Uterus (tissue), 4 donors: Measurements from ENCODE around the gene VPS72. TPM values are rescaled to one million over a fixed set of nuclear protein-coding genes. Genes with fewer than 3 reads are reported as not detected.
A peak's percentile ranks its signal among the peaks of the same experiment; 100 is the strongest.

Experiments used
- DNase-seq, 2 donors: peaks; one replicate each; pipeline ENCODE4 v3.0.0-alpha.2; 2019 to 2020
- H3K27ac ChIP-seq, 2 donors: fragments of 200-600 bp; sonication (generic); 1 replicate in 1 of 2; 2 replicates in 1 of 2; pipeline ENCODE4 v1.5.1; 2016 to 2018
- H3K27me3 ChIP-seq, 2 donors: fragments of 200-600 bp; sonication (generic); one replicate each; pipeline ENCODE4 v1.5.1; 2018 to 2019; ENCODE audit warnings: control low read depth in 1 of 2
- H3K36me3 ChIP-seq, 2 donors: fragments of 200-600 bp; sonication (generic); one replicate each; pipeline ENCODE4 v1.5.1; 2019; ENCODE audit warnings: control low read depth in 1 of 2
- H3K4me1 ChIP-seq, 2 donors: fragments of 200-600 bp; sonication (generic); one replicate each; pipeline ENCODE4 v1.5.1; 2018 to 2019; ENCODE audit warnings: control low read depth in 1 of 2
- H3K4me3 ChIP-seq, 2 donors: fragments of 200-600 bp; sonication (generic); 1 replicate in 1 of 2; 2 replicates in 1 of 2; pipeline ENCODE4 v1.5.1; 2018 to 2019; ENCODE audit warnings: mild to moderate bottlenecking in 1 of 2
- H3K9me3 ChIP-seq, 2 donors: fragments of 200-600 bp; sonication (generic); one replicate each; pipeline ENCODE4 v1.5.1; 2019; ENCODE audit warnings: control low read depth in 1 of 2
- POLR2A ChIP-seq, 2 donors: fragments of 450-650 bp; IDR thresholded peaks; one replicate each; pipeline ENCODE4 v1.6.1; 2016; ENCODE audit warnings: antibody characterized with exemption in 2 of 2, mild to moderate bottlenecking in 1 of 2, moderate library complexity in 1 of 2
- intact Hi-C: fragments of 100-400 bp; cut with DNase I; formaldehyde crosslinking; loops from one replicate; pipeline ENCODE4 v1.15.1; 2023; ENCODE audit warnings: low total_unique reads
- total RNA-seq, 4 donors: library from RNA; depleted of rRNA in 3 of 4; stranded (reverse); fragments of >200 nt in 3 of 4; gene quantifications; one replicate each; pipeline versions ENCODE4 v1.1.0 to v1.2.4, GENCODE V29; 2014 to 2023
- TF ChIP-seq, protein P1 (sequence below), 4 experiments: fragments of 200-600 bp in 2 of 4; fragments of 450-650 bp in 2 of 4; sonication (generic) in 2 of 4; IDR thresholded peaks; one replicate each; pipeline ENCODE4 v1.5.1; 2016 to 2019; ENCODE audit warnings: antibody characterized with exemption in 4 of 4, mild to moderate bottlenecking in 2 of 4, moderate library complexity in 1 of 4
- donor health status: DM: yes; HTN: yes; CAD: no.

VPS72 gene
- total RNA-seq, 4 donors from 2014 or later: 22.3 to 53.5 (median 32.7) TPM

- Histone ChIP-seq H3K4me1 (peaks cover 0 to 6% of the 10 kb centered on the region in 2 donors), H3K27me3 (no peaks in the 10 kb centered on the region), H3K27ac (peak overlapping the region; percentile 77 to 94), H3K36me3 (no peaks in the 10 kb centered on the region), H3K4me3 (peak overlapping the region; percentile 25 to 38), H3K9me3 (no peaks in the 10 kb centered on the region)
- intact Hi-C loops: no loop called here
- TF ChIP-seq, protein P1, sequence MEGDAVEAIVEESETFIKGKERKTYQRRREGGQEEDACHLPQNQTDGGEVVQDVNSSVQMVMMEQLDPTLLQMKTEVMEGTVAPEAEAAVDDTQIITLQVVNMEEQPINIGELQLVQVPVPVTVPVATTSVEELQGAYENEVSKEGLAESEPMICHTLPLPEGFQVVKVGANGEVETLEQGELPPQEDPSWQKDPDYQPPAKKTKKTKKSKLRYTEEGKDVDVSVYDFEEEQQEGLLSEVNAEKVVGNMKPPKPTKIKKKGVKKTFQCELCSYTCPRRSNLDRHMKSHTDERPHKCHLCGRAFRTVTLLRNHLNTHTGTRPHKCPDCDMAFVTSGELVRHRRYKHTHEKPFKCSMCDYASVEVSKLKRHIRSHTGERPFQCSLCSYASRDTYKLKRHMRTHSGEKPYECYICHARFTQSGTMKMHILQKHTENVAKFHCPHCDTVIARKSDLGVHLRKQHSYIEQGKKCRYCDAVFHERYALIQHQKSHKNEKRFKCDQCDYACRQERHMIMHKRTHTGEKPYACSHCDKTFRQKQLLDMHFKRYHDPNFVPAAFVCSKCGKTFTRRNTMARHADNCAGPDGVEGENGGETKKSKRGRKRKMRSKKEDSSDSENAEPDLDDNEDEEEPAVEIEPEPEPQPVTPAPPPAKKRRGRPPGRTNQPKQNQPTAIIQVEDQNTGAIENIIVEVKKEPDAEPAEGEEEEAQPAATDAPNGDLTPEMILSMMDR (IDR thresholded peaks at IDR 0.05): no peak
- TF ChIP-seq POLR2A (IDR thresholded peaks at IDR 0.05): no peak
- peak in 1 of 2 donors; percentile 37 for DNase-seq
These were observed 57.5 kb downstream of the VPS72 start for GRCh38 chr1:151132335-151133017.

DNA sequence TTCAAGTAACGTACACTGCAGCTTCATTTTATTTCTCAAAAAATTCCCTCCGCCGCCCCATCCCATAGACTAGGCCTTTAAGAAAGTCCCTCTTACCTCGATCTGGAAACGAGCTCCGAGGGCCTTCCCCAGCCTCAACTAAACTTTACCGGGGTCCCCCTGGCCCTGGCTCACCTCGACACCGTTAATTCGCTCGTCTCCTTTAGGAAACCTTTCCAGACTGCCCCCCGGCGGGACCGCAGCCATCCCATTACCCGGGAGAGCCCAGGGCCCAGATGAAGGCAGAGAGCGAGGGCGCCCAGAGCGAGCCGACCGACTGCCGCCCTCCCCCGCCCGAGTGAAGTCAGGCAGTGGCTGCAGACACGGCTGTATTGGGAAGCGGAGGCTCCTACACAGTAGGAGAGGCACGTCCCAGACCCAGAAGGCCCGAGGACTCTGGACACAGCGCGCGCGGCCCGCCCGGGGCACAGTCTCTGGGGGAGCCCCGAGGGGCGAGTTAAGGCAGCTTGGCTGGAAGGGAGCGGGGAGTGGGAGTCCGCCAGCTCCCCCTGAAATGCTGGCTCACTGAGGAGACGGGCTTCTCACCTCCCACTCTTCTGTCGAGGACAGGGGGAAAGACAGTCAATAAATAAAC, 58.2 kb downstream of the VPS72 start:
- H3K27ac ChIP-seq: peak overlapping the region; percentile 77 to 94
- DNase-seq: peak; percentile 59 to 62
- intact Hi-C loops: no loop called here

DNA sequence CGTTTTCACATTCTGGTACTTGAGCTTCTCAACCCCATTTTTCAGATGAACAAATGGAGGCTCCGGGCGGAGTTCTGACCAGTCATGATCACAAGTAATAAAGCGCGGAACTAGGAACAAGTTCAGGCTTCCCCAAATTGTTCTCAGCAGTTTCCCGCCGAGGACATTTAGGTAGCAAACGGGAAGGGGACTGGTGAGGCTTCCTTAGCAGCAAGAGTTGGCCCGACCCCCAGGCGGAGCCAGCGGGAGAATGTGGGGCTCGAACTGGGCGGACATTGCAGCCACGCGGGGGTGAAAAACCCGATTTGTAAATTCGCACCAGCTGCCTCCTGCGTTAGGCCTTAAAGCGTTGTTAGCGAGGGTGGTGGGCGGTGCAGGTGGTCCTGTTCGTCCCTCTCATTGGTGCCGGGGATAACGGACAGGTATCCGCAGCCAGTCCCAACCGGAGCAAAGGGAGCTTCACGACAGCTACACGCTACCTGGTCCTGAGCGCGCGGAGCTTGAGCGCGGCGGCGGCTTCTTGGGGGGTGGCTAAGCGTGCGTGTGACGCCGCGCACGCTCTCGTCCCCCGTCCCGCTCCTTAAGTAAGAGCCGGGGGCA, 58.9 kb downstream of the VPS72 start:
- Histone ChIP-seq H3K36me3 (no peaks in the 10 kb centered on the region), H3K9me3 (no peaks in the 10 kb centered on the region), H3K4me1 (peaks cover 0 to 6% of the 10 kb centered on the region in 2 donors), H3K27ac (peak overlapping the region; percentile 77 to 94), H3K4me3 (peak overlapping the region; percentile 25 to 38), H3K27me3 (no peaks in the 10 kb centered on the region)
- TF ChIP-seq, protein P1 (IDR thresholded peaks at IDR 0.05): peak in 2 of 4 experiments; percentile 7 to 16
- peak; percentile 34 to 55 for TF ChIP-seq POLR2A (IDR thresholded peaks at IDR 0.05)
- DNase-seq: peak; percentile 93 to 95
- intact Hi-C loops: no loop called here

More for the DNA sequence above, 58.2 kb downstream of the VPS72 start:
- Histone ChIP-seq H3K27me3 (no peaks in the 10 kb centered on the region), H3K9me3 (no peaks in the 10 kb centered on the region), H3K4me3 (peak overlapping the region; percentile 25 to 38), H3K36me3 (no peaks in the 10 kb centered on the region), H3K4me1 (peaks cover 0 to 6% of the 10 kb centered on the region in 2 donors)
- TF ChIP-seq POLR2A (IDR thresholded peaks at IDR 0.05): peak in 1 of 2 donors; percentile 4
- TF ChIP-seq, protein P1 (IDR thresholded peaks at IDR 0.05): no peak

DNA sequence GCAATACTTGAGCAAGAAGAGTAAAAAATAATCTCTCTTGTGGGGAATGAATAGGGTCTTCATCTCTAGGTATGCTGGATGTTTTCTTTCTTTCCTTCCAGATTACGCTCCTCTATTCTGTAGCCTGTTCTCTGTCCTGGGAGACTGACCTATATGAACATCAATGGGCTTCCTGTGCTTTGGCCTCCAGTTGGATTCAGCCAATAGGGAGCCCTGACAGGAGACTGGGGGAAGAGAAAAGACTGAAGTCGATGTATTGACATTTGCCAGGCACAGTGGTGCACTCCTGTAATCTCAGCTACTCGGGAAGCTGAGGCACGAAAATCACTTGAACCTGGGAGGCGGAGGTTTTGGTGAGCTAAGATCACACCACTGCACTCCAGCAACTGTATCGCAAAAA, 61.2 kb downstream of the VPS72 start:
- no peaks in the 10 kb centered on the region for H3K36me3 ChIP-seq
- TF ChIP-seq POLR2A (IDR thresholded peaks at IDR 0.05): no peak
- TF ChIP-seq, protein P1 (IDR thresholded peaks at IDR 0.05): no peak
- H3K9me3 ChIP-seq: no peaks in the 10 kb centered on the region
- no peaks in the 10 kb centered on the region for H3K27me3 ChIP-seq
- no peak overlapping the region for H3K27ac ChIP-seq
- peaks cover 0 to 6% of the 10 kb centered on the region in 2 donors for H3K4me1 ChIP-seq
- no peak for DNase-seq
- intact Hi-C loops: no loop called here
- no peak overlapping the region for H3K4me3 ChIP-seq

Other genes with a start within 250 kb of the VPS72 start
- gene CERS2, start 215.4 kb downstream of the VPS72 start, total RNA-seq: 100 to 1,000 TPM in 3 of 4 donors, 10 to 100 TPM in 1; 74.9 to 191 (median 147) TPM
- 10 to 100 TPM in 1 of 4 donors, 1 to 10 TPM in 3; 2.3 to 54.3 (median 6.2) TPM for gene ANXA9, start 207.9 kb downstream of the VPS72 start, total RNA-seq
- 10 to 100 TPM in 3 of 4 donors, 1 to 10 TPM in 1; 10.0 to 37.7 (median 24.6) TPM for gene MINDY1, start 183.3 kb downstream of the VPS72 start, total RNA-seq
- gene PRUNE1, start 181.7 kb downstream of the VPS72 start, total RNA-seq: 10 to 100 TPM in 3 of 4 donors, 1 to 10 TPM in 1; 10.0 to 26.4 (median 20.1) TPM
- under 1 TPM in 2 of 4 donors, not detected in 2; 0.24 to 0.55 TPM for gene BNIPL, start 153.6 kb downstream of the VPS72 start, total RNA-seq
- 1 to 10 TPM in 3 of 4 donors, under 1 TPM in 1; 0.59 to 8.5 (median 3.8) TPM for gene C1orf56, start 142.4 kb downstream of the VPS72 start, total RNA-seq
- gene CDC42SE1, start 130.6 kb downstream of the VPS72 start, total RNA-seq: 10 to 100 TPM; 21.5 to 80.8 (median 39.4) TPM
- 10 to 100 TPM in 1 of 4 donors, 1 to 10 TPM in 3; 1.3 to 10.6 (median 5.6) TPM for gene MLLT11, start 129.8 kb downstream of the VPS72 start, total RNA-seq
- gene GABPB2, start 119.4 kb downstream of the VPS72 start, total RNA-seq: 100 to 1,000 TPM in 1 of 4 donors, 10 to 100 TPM in 2, 1 to 10 TPM in 1; 7.4 to 285 (median 21.2) TPM
- gene SEMA6C, start 43.6 kb downstream of the VPS72 start, total RNA-seq: 10 to 100 TPM in 2 of 4 donors, 1 to 10 TPM in 1, under 1 TPM in 1; 0.88 to 31.3 (median 10.4) TPM
- 10 to 100 TPM in 1 of 4 donors, 1 to 10 TPM in 3; 1.0 to 27.1 (median 3.1) TPM for gene TNFAIP8L2, start 33.5 kb downstream of the VPS72 start, total RNA-seq
- 10 to 100 TPM in 2 of 4 donors, 1 to 10 TPM in 2; 6.4 to 32.9 (median 11.1) TPM for gene LYSMD1, start 24.3 kb downstream of the VPS72 start, total RNA-seq
- 100 to 1,000 TPM in 1 of 4 donors, 10 to 100 TPM in 2, 1 to 10 TPM in 1; 3.2 to 186 (median 21.3) TPM for gene SCNM1, start 24.1 kb downstream of the VPS72 start, total RNA-seq
- under 1 TPM in 1 of 4 donors, not detected in 3; 0.26 TPM for gene TMOD4, start 14.2 kb downstream of the VPS72 start, total RNA-seq
- gene PIP5K1A, start 8.4 kb upstream of the VPS72 start, total RNA-seq: 100 to 1,000 TPM in 2 of 4 donors, 10 to 100 TPM in 2; 66.8 to 240 (median 92.6) TPM
- gene PSMD4, start 64.5 kb upstream of the VPS72 start, total RNA-seq: 100 to 1,000 TPM in 1 of 4 donors, 10 to 100 TPM in 3; 73.5 to 114 (median 89.1) TPM
- 10 to 100 TPM in 2 of 4 donors, 1 to 10 TPM in 2; 6.4 to 31.9 (median 10.9) TPM for gene ZNF687, start 92.1 kb upstream of the VPS72 start, total RNA-seq
- gene PI4KB, start 137.2 kb upstream of the VPS72 start, total RNA-seq: 100 to 1,000 TPM in 1 of 4 donors, 10 to 100 TPM in 3; 15.9 to 155 (median 44.1) TPM
- 10 to 100 TPM; 22.9 to 66.4 (median 34.1) TPM for gene RFX5, start 157.1 kb upstream of the VPS72 start, total RNA-seq
- 100 to 1,000 TPM in 1 of 4 donors, 10 to 100 TPM in 3; 38.2 to 108 (median 61.6) TPM for gene SELENBP1, start 182.5 kb upstream of the VPS72 start, total RNA-seq
- gene PSMB4, start 209.4 kb upstream of the VPS72 start, total RNA-seq: 100 to 1,000 TPM; 192 to 336 (median 244) TPM